ENCODE data around the gene MAPK10.

The MAPK10 gene

GRCh38 chr4:86376850-86377249, 17.0 kb upstream of the MAPK10 start:
- H3K4me1 ChIP-seq (ENCODE audit: control insufficient read depth, insufficient read depth, low read length) = no peaks in the 10 kb centered on the region
- H3K4me3 ChIP-seq (ENCODE audit: low read depth, low read length) = no peak overlapping the region
- no peaks in the 10 kb centered on the region for H3K36me3 ChIP-seq (ENCODE audit: control insufficient read depth, insufficient read depth, low read length)
- H3K27me3 ChIP-seq (ENCODE audit: control insufficient read depth, insufficient read depth, low read length) = no peaks in the 10 kb centered on the region
- no peaks in the 10 kb centered on the region for H3K9me3 ChIP-seq (ENCODE audit: control insufficient read depth, insufficient read depth, low read length)
- no peak overlapping the region for H3K9ac ChIP-seq (ENCODE audit: low read depth, low read length)

GRCh38 chr4:86368433-86368832, 8.6 kb upstream of the MAPK10 start:
- Histone ChIP-seq H3K4me3 (ENCODE audit: low read depth, low read length) (no peak overlapping the region), H3K9ac (ENCODE audit: low read depth, low read length) (no peak overlapping the region), H3K4me1 (ENCODE audit: control insufficient read depth, insufficient read depth, low read length) (no peaks in the 10 kb centered on the region), H3K36me3 (ENCODE audit: control insufficient read depth, insufficient read depth, low read length) (no peaks in the 10 kb centered on the region), H3K9me3 (ENCODE audit: control insufficient read depth, insufficient read depth, low read length) (no peaks in the 10 kb centered on the region), H3K27me3 (ENCODE audit: control insufficient read depth, insufficient read depth, low read length) (no peaks in the 10 kb centered on the region)

GRCh38 chr4:86367577-86367976, 7.7 kb upstream of the MAPK10 start:
- no peak overlapping the region for H3K9ac ChIP-seq (ENCODE audit: low read depth, low read length)
- no peaks in the 10 kb centered on the region for H3K4me1 ChIP-seq (ENCODE audit: control insufficient read depth, insufficient read depth, low read length)
- H3K36me3 ChIP-seq (ENCODE audit: control insufficient read depth, insufficient read depth, low read length) = no peaks in the 10 kb centered on the region
- H3K9me3 ChIP-seq (ENCODE audit: control insufficient read depth, insufficient read depth, low read length) = no peaks in the 10 kb centered on the region
- no peak overlapping the region for H3K4me3 ChIP-seq (ENCODE audit: low read depth, low read length)
- H3K27me3 ChIP-seq (ENCODE audit: control insufficient read depth, insufficient read depth, low read length) = no peaks in the 10 kb centered on the region

GRCh38 chr4:86366920-86367319, 7.1 kb upstream of the MAPK10 start:
- Histone ChIP-seq H3K27me3 (ENCODE audit: control insufficient read depth, insufficient read depth, low read length) (no peaks in the 10 kb centered on the region), H3K4me1 (ENCODE audit: control insufficient read depth, insufficient read depth, low read length) (no peaks in the 10 kb centered on the region), H3K9me3 (ENCODE audit: control insufficient read depth, insufficient read depth, low read length) (no peaks in the 10 kb centered on the region), H3K36me3 (ENCODE audit: control insufficient read depth, insufficient read depth, low read length) (no peaks in the 10 kb centered on the region), H3K9ac (ENCODE audit: low read depth, low read length) (no peak overlapping the region), H3K4me3 (ENCODE audit: low read depth, low read length) (no peak overlapping the region)

- peaks cover 8% of the 10 kb centered on the region for H3K4me1 ChIP-seq (ENCODE audit: control insufficient read depth, insufficient read depth, low read length)
- no peak overlapping the region for H3K4me3 ChIP-seq (ENCODE audit: low read depth, low read length)
- no peak overlapping the region for H3K9ac ChIP-seq (ENCODE audit: low read depth, low read length)
- H3K36me3 ChIP-seq (ENCODE audit: control insufficient read depth, insufficient read depth, low read length) = no peaks in the 10 kb centered on the region
- no peaks in the 10 kb centered on the region for H3K9me3 ChIP-seq (ENCODE audit: control insufficient read depth, insufficient read depth, low read length)
- no peaks in the 10 kb centered on the region for H3K27me3 ChIP-seq (ENCODE audit: control insufficient read depth, insufficient read depth, low read length)
These were observed 2.7 kb upstream of the MAPK10 start for GRCh38 chr4:86362510-86362909.

- Histone ChIP-seq H3K4me3 (ENCODE audit: low read depth, low read length) (no peak overlapping the region), H3K27me3 (ENCODE audit: control insufficient read depth, insufficient read depth, low read length) (no peaks in the 10 kb centered on the region), H3K9ac (ENCODE audit: low read depth, low read length) (no peak overlapping the region), H3K4me1 (ENCODE audit: control insufficient read depth, insufficient read depth, low read length) (peaks cover 14% of the 10 kb centered on the region), H3K36me3 (ENCODE audit: control insufficient read depth, insufficient read depth, low read length) (no peaks in the 10 kb centered on the region), H3K9me3 (ENCODE audit: control insufficient read depth, insufficient read depth, low read length) (no peaks in the 10 kb centered on the region)
These were observed 1.6 kb downstream of the MAPK10 start for GRCh38 chr4:86358257-86358656.

GRCh38 chr4:86357608-86358007, 2.2 kb downstream of the MAPK10 start:
- H3K9me3 ChIP-seq (ENCODE audit: control insufficient read depth, insufficient read depth, low read length) = no peaks in the 10 kb centered on the region
- peaks cover 14% of the 10 kb centered on the region for H3K4me1 ChIP-seq (ENCODE audit: control insufficient read depth, insufficient read depth, low read length)
- H3K9ac ChIP-seq (ENCODE audit: low read depth, low read length) = no peak overlapping the region
- no peaks in the 10 kb centered on the region for H3K27me3 ChIP-seq (ENCODE audit: control insufficient read depth, insufficient read depth, low read length)
- H3K4me3 ChIP-seq (ENCODE audit: low read depth, low read length) = no peak overlapping the region
- no peaks in the 10 kb centered on the region for H3K36me3 ChIP-seq (ENCODE audit: control insufficient read depth, insufficient read depth, low read length)

- Histone ChIP-seq H3K4me3 (ENCODE audit: low read depth, low read length) (no peak overlapping the region), H3K27me3 (ENCODE audit: control insufficient read depth, insufficient read depth, low read length) (no peaks in the 10 kb centered on the region), H3K9me3 (ENCODE audit: control insufficient read depth, insufficient read depth, low read length) (no peaks in the 10 kb centered on the region), H3K9ac (ENCODE audit: low read depth, low read length) (no peak overlapping the region), H3K4me1 (ENCODE audit: control insufficient read depth, insufficient read depth, low read length) (peaks cover 17% of the 10 kb centered on the region), H3K36me3 (ENCODE audit: control insufficient read depth, insufficient read depth, low read length) (no peaks in the 10 kb centered on the region)
These were observed 3.2 kb downstream of the MAPK10 start for GRCh38 chr4:86356425-86357210.

- Histone ChIP-seq H3K36me3 (ENCODE audit: control insufficient read depth, insufficient read depth, low read length) (no peaks in the 10 kb centered on the region), H3K9ac (ENCODE audit: low read depth, low read length) (no peak overlapping the region), H3K9me3 (ENCODE audit: control insufficient read depth, insufficient read depth, low read length) (no peaks in the 10 kb centered on the region), H3K4me3 (ENCODE audit: low read depth, low read length) (no peak overlapping the region), H3K4me1 (ENCODE audit: control insufficient read depth, insufficient read depth, low read length) (peaks cover 13% of the 10 kb centered on the region), H3K27me3 (ENCODE audit: control insufficient read depth, insufficient read depth, low read length) (no peaks in the 10 kb centered on the region)
These were observed 5.5 kb downstream of the MAPK10 start for GRCh38 chr4:86354390-86354789.

GRCh38 chr4:86346320-86346719, 13.5 kb downstream of the MAPK10 start:
- Histone ChIP-seq H3K27me3 (ENCODE audit: control insufficient read depth, insufficient read depth, low read length) (no peaks in the 10 kb centered on the region), H3K4me1 (ENCODE audit: control insufficient read depth, insufficient read depth, low read length) (no peaks in the 10 kb centered on the region), H3K4me3 (ENCODE audit: low read depth, low read length) (no peak overlapping the region)

GRCh38 chr4:86344127-86344526, 15.7 kb downstream of the MAPK10 start:
- H3K4me1 ChIP-seq (ENCODE audit: control insufficient read depth, insufficient read depth, low read length) = no peaks in the 10 kb centered on the region
- no peak overlapping the region for H3K4me3 ChIP-seq (ENCODE audit: low read depth, low read length)
- no peaks in the 10 kb centered on the region for H3K9me3 ChIP-seq (ENCODE audit: control insufficient read depth, insufficient read depth, low read length)
- H3K27me3 ChIP-seq (ENCODE audit: control insufficient read depth, insufficient read depth, low read length) = no peaks in the 10 kb centered on the region
- H3K36me3 ChIP-seq (ENCODE audit: control insufficient read depth, insufficient read depth, low read length) = no peaks in the 10 kb centered on the region
- no peak overlapping the region for H3K9ac ChIP-seq (ENCODE audit: low read depth, low read length)

More at GRCh38 chr4:86346320-86346719, 13.5 kb downstream of the MAPK10 start:
- Histone ChIP-seq H3K9ac (ENCODE audit: low read depth, low read length) (no peak overlapping the region), H3K9me3 (ENCODE audit: control insufficient read depth, insufficient read depth, low read length) (no peaks in the 10 kb centered on the region), H3K36me3 (ENCODE audit: control insufficient read depth, insufficient read depth, low read length) (no peaks in the 10 kb centered on the region)

GRCh38 chr4:86338989-86339388, 20.9 kb downstream of the MAPK10 start:
- no peak overlapping the region for H3K9ac ChIP-seq (ENCODE audit: low read depth, low read length)
- H3K27me3 ChIP-seq (ENCODE audit: control insufficient read depth, insufficient read depth, low read length) = no peaks in the 10 kb centered on the region
- no peak overlapping the region for H3K4me3 ChIP-seq (ENCODE audit: low read depth, low read length)
- no peaks in the 10 kb centered on the region for H3K4me1 ChIP-seq (ENCODE audit: control insufficient read depth, insufficient read depth, low read length)
- no peaks in the 10 kb centered on the region for H3K36me3 ChIP-seq (ENCODE audit: control insufficient read depth, insufficient read depth, low read length)
- no peaks in the 10 kb centered on the region for H3K9me3 ChIP-seq (ENCODE audit: control insufficient read depth, insufficient read depth, low read length)
